Stimulated activated naive CD4-positive, alpha-beta T cell (primary cell): ENCODE measurements around the gene VSX1.

Experiments
- DNase-seq, 6 experiments: peaks; one replicate each; lab custom pipeline; 2025; lab: John Stamatoyannopoulos, UW

Gene VSX1

GRCh38 chr20:25040438-25040831 is 41.5 kb downstream of the VSX1 start:
- no peak for DNase-seq

- DNase-seq: no peak
Observed at GRCh38 chr20:25039697-25040437, 42.1 kb downstream of the VSX1 start.

GRCh38 chr20:25038591-25039015 is 43.3 kb downstream of the VSX1 start:
- no peak for DNase-seq

- DNase-seq: no peak
Observed at GRCh38 chr20:25038103-25038410, 43.9 kb downstream of the VSX1 start.

GRCh38 chr20:25037288-25038102 is 44.4 kb downstream of the VSX1 start:
- DNase-seq: peak in 3 of 6 experiments; percentile 14 to 27 (median 17)

- DNase-seq: no peak
Observed at GRCh38 chr20:25036331-25036936, 45.5 kb downstream of the VSX1 start.

GRCh38 chr20:25035921-25036320 is 46.0 kb downstream of the VSX1 start:
- DNase-seq: peak in 1 of 6 experiments; percentile 13

GRCh38 chr20:25033924-25034300 is 48.0 kb downstream of the VSX1 start:
- no peak for DNase-seq

- DNase-seq: no peak
Observed at GRCh38 chr20:25033265-25033923, 48.5 kb downstream of the VSX1 start.

GRCh38 chr20:25032478-25033264 is 49.3 kb downstream of the VSX1 start:
- DNase-seq: no peak

- no peak for DNase-seq
Observed at GRCh38 chr20:25032065-25032477, 49.9 kb downstream of the VSX1 start.

- DNase-seq: no peak
Observed at GRCh38 chr20:25031241-25031640, 50.7 kb downstream of the VSX1 start.

- DNase-seq: no peak
Observed at GRCh38 chr20:25030649-25031207, 51.2 kb downstream of the VSX1 start.

- DNase-seq: no peak
Observed at GRCh38 chr20:25030007-25030648, 51.8 kb downstream of the VSX1 start.

- DNase-seq: no peak
Observed at GRCh38 chr20:25025986-25026605, 55.8 kb downstream of the VSX1 start.
